ENCODE measurements around the gene USB1. TPM values are rescaled to one million over a fixed set of nuclear protein-coding genes. Genes with fewer than 3 reads are reported as not detected.

The USB1 gene
- total RNA-seq, 1 donor from 2014 or later, result 14.9 TPM

GRCh38 chr16:58054289-58054688, 53.1 kb downstream of the USB1 start:
- H3K9me3 Mint-ChIP-seq, result no peaks in the 10 kb centered on the region
- H3K79me2 ChIP-seq (ENCODE audit: low read depth), result no peaks in the 10 kb centered on the region
- no peak overlapping the region for H3K4me3 Mint-ChIP-seq
- no peaks in the 10 kb centered on the region for H3K4me1 ChIP-seq
- no peaks in the 10 kb centered on the region for H3K36me3 Mint-ChIP-seq
- no peak overlapping the region for H3K27ac ChIP-seq
- H4K20me1 ChIP-seq (ENCODE audit: low read depth), result no peaks in the 10 kb centered on the region
- H3K36me3 ChIP-seq, result no peaks in the 10 kb centered on the region
- H3K4me2 ChIP-seq, result no peak overlapping the region
- TF ChIP-seq CTCF (IDR thresholded peaks at IDR 0.05), result no peak
- TF ChIP-seq EZH2phosphoT487 (IDR thresholded peaks at IDR 0.05), result no peak
- no peak for TF ChIP-seq EZH2 (IDR thresholded peaks at IDR 0.05)
- H3K4me1 Mint-ChIP-seq, result peaks cover 16% of the 10 kb centered on the region
- peaks cover 1% of the 10 kb centered on the region for H3F3A ChIP-seq (ENCODE audit: low read depth)
- H3K27ac Mint-ChIP-seq, result no peak overlapping the region
- H3K9me3 ChIP-seq (ENCODE audit: low read depth), result no peaks in the 10 kb centered on the region
- H3K9ac ChIP-seq, result no peak overlapping the region
- no peak for DNase-seq (ENCODE audit: low spot score)
- no peaks in the 10 kb centered on the region for H3K27me3 Mint-ChIP-seq (ENCODE audit: insufficient read depth, low read depth)
- no peak overlapping the region for H3K4me3 ChIP-seq
- H3K27me3 ChIP-seq, result no peaks in the 10 kb centered on the region
- H2AFZ ChIP-seq (replicated peaks), result no peak overlapping the region

GRCh38 chr16:58056580-58056979, 55.4 kb downstream of the USB1 start:
- Histone ChIP-seq H3F3A (ENCODE audit: low read depth) (no peaks in the 10 kb centered on the region), H2AFZ (replicated peaks) (no peak overlapping the region), H3K9ac (no peak overlapping the region), H3K36me3 (no peaks in the 10 kb centered on the region), H3K79me2 (ENCODE audit: low read depth) (no peaks in the 10 kb centered on the region), H3K9me3 (ENCODE audit: low read depth) (no peaks in the 10 kb centered on the region), H3K27ac (no peak overlapping the region), H4K20me1 (ENCODE audit: low read depth) (no peaks in the 10 kb centered on the region), H3K27me3 (no peaks in the 10 kb centered on the region), H3K4me2 (no peak overlapping the region), H3K4me1 (no peaks in the 10 kb centered on the region), H3K4me3 (no peak overlapping the region)
- Mint-ChIP-seq H3K36me3 (no peaks in the 10 kb centered on the region), H3K27ac (no peak overlapping the region), H3K4me1 (peaks cover 5% of the 10 kb centered on the region), H3K4me3 (no peak overlapping the region), H3K27me3 (ENCODE audit: insufficient read depth, low read depth) (peaks cover 2% of the 10 kb centered on the region), H3K9me3 (no peaks in the 10 kb centered on the region)
- no peak for DNase-seq (ENCODE audit: low spot score)
- TF ChIP-seq EZH2phosphoT487 (IDR thresholded peaks at IDR 0.05), result no peak
- no peak for TF ChIP-seq CTCF (IDR thresholded peaks at IDR 0.05)
- TF ChIP-seq EZH2 (IDR thresholded peaks at IDR 0.05), result no peak

- H3K27ac Mint-ChIP-seq, result no peak overlapping the region
- H3K4me3 ChIP-seq, result no peak overlapping the region
- no peaks in the 10 kb centered on the region for H3K27me3 ChIP-seq
- H3K9ac ChIP-seq, result no peak overlapping the region
- H3K36me3 Mint-ChIP-seq, result no peaks in the 10 kb centered on the region
- TF ChIP-seq EZH2phosphoT487 (IDR thresholded peaks at IDR 0.05), result no peak
- no peak for TF ChIP-seq CTCF (IDR thresholded peaks at IDR 0.05)
- TF ChIP-seq EZH2 (IDR thresholded peaks at IDR 0.05), result no peak
- no peaks in the 10 kb centered on the region for H4K20me1 ChIP-seq (ENCODE audit: low read depth)
- H3K79me2 ChIP-seq (ENCODE audit: low read depth), result no peaks in the 10 kb centered on the region
- H3K4me1 ChIP-seq, result no peaks in the 10 kb centered on the region
- H2AFZ ChIP-seq (replicated peaks), result no peak overlapping the region
- no peak overlapping the region for H3K4me2 ChIP-seq
- no peaks in the 10 kb centered on the region for H3F3A ChIP-seq (ENCODE audit: low read depth)
- H3K27ac ChIP-seq, result no peak overlapping the region
- peaks cover 5% of the 10 kb centered on the region for H3K4me1 Mint-ChIP-seq
- H3K36me3 ChIP-seq, result no peaks in the 10 kb centered on the region
- H3K9me3 Mint-ChIP-seq, result no peaks in the 10 kb centered on the region
- peaks cover 2% of the 10 kb centered on the region for H3K27me3 Mint-ChIP-seq (ENCODE audit: insufficient read depth, low read depth)
- DNase-seq (ENCODE audit: low spot score), result no peak
- no peak overlapping the region for H3K4me3 Mint-ChIP-seq
- H3K9me3 ChIP-seq (ENCODE audit: low read depth), result no peaks in the 10 kb centered on the region
Measured at GRCh38 chr16:58057121-58057520, 55.9 kb downstream of the USB1 start.
